K562 (cell line): ENCODE data around the gene UQCRHL. TPM values are rescaled to one million over a fixed set of nuclear protein-coding genes. Genes with fewer than 3 reads are reported as not detected.

ENCODE experiments used
- EP300 ChIP-seq: IDR thresholded peaks from 2 replicates; pipeline ENCODE4 v1.6.1; 2012; ENCODE audit warnings: low read length, improper control_type of control experiment
- FOXK1 ChIP-seq: sonication (generic); formaldehyde crosslinking; IDR thresholded peaks from 2 replicates; pipeline ENCODE4 v1.8.0; 2022; ENCODE audit warnings: missing genetic modification reagents, mild to moderate bottlenecking, borderline replicate concordance
- HSF4 ChIP-seq: fragments of 250-450 bp; sonication (Bioruptor Pico); IDR thresholded peaks from 2 replicates; pipeline ENCODE4 v2.1.2; 2022; ENCODE audit warnings: mild to moderate bottlenecking, moderate library complexity, borderline replicate concordance
- ILK ChIP-seq: fragments of 450-650 bp; IDR thresholded peaks from 2 replicates; pipeline ENCODE4 v1.6.1; 2016; ENCODE audit warnings: missing genetic modification characterization, low read depth, mild to moderate bottlenecking, missing compliant biosample characterization, moderate library complexity, borderline replicate concordance
- KLF6 ChIP-seq: fragments of 250-450 bp; sonication (Bioruptor Pico); IDR thresholded peaks from 2 replicates; pipeline ENCODE4 v1.4.0; 2020; ENCODE audit warnings: mild to moderate bottlenecking, moderate library complexity, borderline replicate concordance
- POLR2H ChIP-seq: IDR thresholded peaks from 2 replicates; pipeline ENCODE4 v1.6.1; 2016; ENCODE audit warnings: missing genetic modification characterization, low read depth, mild to moderate bottlenecking, control low read depth, missing compliant biosample characterization, moderate library complexity
- RBM15 ChIP-seq: fragments of 200-400 bp; formaldehyde crosslinking; IDR thresholded peaks from 2 replicates; pipeline ENCODE4 v1.6.1; 2018; ENCODE audit warnings: mild to moderate bottlenecking, low read length, moderate library complexity; ENCODE audit not compliant: insufficient read depth
- RFX5 ChIP-seq: IDR thresholded peaks from 2 replicates; pipeline ENCODE4 v1.6.1; 2011; ENCODE audit warnings: low read depth, mild to moderate bottlenecking, improper control_type of control experiment, low read length
- SRSF3 ChIP-seq: fragments of 200-400 bp; formaldehyde crosslinking; IDR thresholded peaks from 2 replicates; pipeline ENCODE4 v1.6.1; 2016; ENCODE audit warnings: mild to moderate bottlenecking, low read length, moderate library complexity; ENCODE audit not compliant: insufficient read depth
- TBP ChIP-seq: optimal IDR thresholded peaks from 2 replicates; pipeline ENCODE3; 2011; ENCODE audit warnings: low read depth, low read length, improper control_type of control experiment
- TGIF2 ChIP-seq: sonication (generic); formaldehyde crosslinking; IDR thresholded peaks from 2 replicates; pipeline ENCODE4 v1.8.1; 2022; ENCODE audit warnings: mild to moderate bottlenecking, missing genetic modification reagents, moderate library complexity
- ZNF121 ChIP-seq: sonication (generic); formaldehyde crosslinking; conservative IDR thresholded peaks from 2 replicates; pipeline ENCODE4 v1.8.0; 2022; ENCODE audit warnings: missing genetic modification reagents
- ZNF134 ChIP-seq: fragments of 250-450 bp; sonication (Bioruptor Pico); conservative IDR thresholded peaks from 2 replicates; pipeline ENCODE4 v1.4.0; 2020
- ZNF274 ChIP-seq: IDR thresholded peaks from 2 replicates; pipeline ENCODE4 v1.6.1; 2011; ENCODE audit warnings: low read depth, mild to moderate bottlenecking, low read length, moderate library complexity, borderline replicate concordance
- ZNF324 ChIP-seq: fragments of 250-450 bp; sonication (Bioruptor Pico); IDR thresholded peaks from 2 replicates; pipeline ENCODE4 v1.4.0; 2020; ENCODE audit warnings: mild to moderate bottlenecking
- ZNF444 ChIP-seq: fragments of 250-450 bp; sonication (Bioruptor Pico); IDR thresholded peaks from 2 replicates; pipeline ENCODE4 v1.4.0; 2020; ENCODE audit warnings: mild to moderate bottlenecking, moderate library complexity
- ZNF507 ChIP-seq: conservative IDR thresholded peaks from 2 replicates; pipeline ENCODE4 v1.6.1; 2017; ENCODE audit warnings: missing genetic modification characterization, missing compliant biosample characterization
- ZNF778 ChIP-seq: fragments of 450-650 bp; formaldehyde crosslinking; IDR thresholded peaks from 2 replicates; pipeline ENCODE4 v1.4.0; 2020; ENCODE audit warnings: mild to moderate bottlenecking, moderate library complexity
- polyA plus RNA-seq, 8 experiments: library from polyadenylated mRNA; depleted of rRNA in 4 of 8; stranded (reverse) in 5 of 8; unstranded in 3 of 8; fragments of >200 nt; fragmentation: Nextera tagmentation in 2 of 8; fragmentation: Illumina TruSeq in 1 of 8; extraction: Ambion mirVana in 2 of 8; extraction: Trizol in 1 of 8; gene quantifications; 2 replicates each; pipeline versions ENCODE4 v1.2.1 to v1.2.3, GENCODE V29; 2011 to 2014; ENCODE audit warnings: inconsistent platforms in 1 of 8, missing spikeins in 1 of 8
- total RNA-seq, 7 experiments: library from RNA; depleted of rRNA in 6 of 7; stranded (reverse); fragments of >200 nt in 6 of 7; fragmentation: Illumina TruSeq in 2 of 7; extraction: Trizol in 2 of 7; gene quantifications; 2 replicates each; pipeline versions ENCODE4 v1.2.1 to v1.2.3, GENCODE V29; 2011 to 2021; ENCODE audit warnings: low replicate concordance in 1 of 7
- TF ChIP-seq, protein P1 (sequence below): fragments of 250-450 bp; sonication (Bioruptor Pico); IDR thresholded peaks from 2 replicates; pipeline ENCODE4 v1.8.0; 2021; ENCODE audit warnings: borderline replicate concordance, mild to moderate bottlenecking, moderate library complexity; ENCODE audit not compliant: poor library complexity, severe bottlenecking
- TF ChIP-seq, protein P2 (sequence below): IDR thresholded peaks from 2 replicates; pipeline ENCODE4 v1.6.1; 2011; ENCODE audit not compliant: insufficient read length; ENCODE audit errors: extremely low read depth
- TF ChIP-seq, protein P3 (sequence below): fragments of 450-650 bp; IDR thresholded peaks from 2 replicates; pipeline ENCODE4 v1.6.1; 2017; ENCODE audit warnings: mild to moderate bottlenecking, moderate library complexity
- TF ChIP-seq, protein P4 (sequence below): fragments of 200-800 bp; sonication (Bioruptor generic); IDR thresholded peaks from 2 replicates; pipeline ENCODE4 v1.6.1; 2017; ENCODE audit warnings: missing genetic modification characterization, missing compliant biosample characterization
- TF ChIP-seq, protein P5 (sequence below): sonication (generic); formaldehyde crosslinking; IDR thresholded peaks from 2 replicates; pipeline ENCODE4 v1.8.0; 2022; ENCODE audit warnings: mild to moderate bottlenecking, missing genetic modification reagents

Gene UQCRHL
- total and polyA plus RNA-seq, 9 of the 15 experiments (the other 6 are each of a cell fraction or from before 2014, with no cell fraction given) = 5.1 to 41.3 (median 21.8) TPM

DNA sequence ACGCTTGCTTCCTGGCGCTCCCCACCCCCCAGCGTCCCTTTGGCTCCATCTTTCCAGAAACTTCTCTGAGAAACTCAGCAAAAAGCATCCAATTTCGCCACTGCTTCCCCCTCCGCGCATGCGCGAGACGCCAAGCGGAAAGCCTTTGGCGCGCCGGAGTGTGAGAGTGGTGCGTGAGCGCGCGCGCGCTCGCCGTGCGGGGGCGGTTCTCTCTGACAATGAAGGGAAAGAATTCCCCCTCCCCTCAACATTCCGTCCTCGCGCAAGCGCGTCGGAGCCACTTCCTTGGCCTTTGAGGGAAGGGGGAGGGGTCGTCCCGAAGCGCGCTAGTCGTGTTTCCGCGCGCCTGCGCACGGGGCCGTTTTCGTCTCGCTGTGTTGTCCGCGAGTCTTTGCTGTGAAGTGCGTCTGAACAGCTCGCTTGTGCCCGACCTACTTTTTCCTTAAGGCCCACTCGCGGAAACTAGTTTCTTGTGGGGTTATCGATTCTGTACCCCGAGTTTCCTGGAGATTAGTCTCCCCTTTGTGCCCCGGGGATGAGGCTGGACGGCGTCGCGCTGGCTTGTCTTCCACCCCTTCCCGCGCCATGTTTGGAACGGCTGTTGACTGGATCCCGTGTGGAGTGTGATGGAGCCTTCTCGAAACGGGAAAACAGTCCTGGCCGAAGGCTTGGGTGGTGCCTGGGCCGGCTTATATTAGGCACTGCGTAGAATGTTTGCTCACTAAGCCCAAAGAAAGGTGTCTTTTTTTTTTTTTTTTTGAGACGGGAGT is 28.5 kb upstream of the UQCRHL start (continued):
- TF ChIP-seq, protein P1, sequence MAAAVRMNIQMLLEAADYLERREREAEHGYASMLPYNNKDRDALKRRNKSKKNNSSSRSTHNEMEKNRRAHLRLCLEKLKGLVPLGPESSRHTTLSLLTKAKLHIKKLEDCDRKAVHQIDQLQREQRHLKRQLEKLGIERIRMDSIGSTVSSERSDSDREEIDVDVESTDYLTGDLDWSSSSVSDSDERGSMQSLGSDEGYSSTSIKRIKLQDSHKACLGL (CRISPR knock-in tag) = no peak
- no peak; the same call in 1 of the 2 replicates for TF ChIP-seq RFX5
- no peak for TF ChIP-seq FOXK1 (CRISPR knock-in tag)
- no peak for TF ChIP-seq TGIF2 (CRISPR knock-in tag)
- no peak for TF ChIP-seq ILK (tag)
- TF ChIP-seq ZNF134 (CRISPR knock-in tag) = no peak
- peak; percentile 33 for TF ChIP-seq EP300
- TF ChIP-seq POLR2H (tag) = peak; percentile 95
- TF ChIP-seq, protein P2, sequence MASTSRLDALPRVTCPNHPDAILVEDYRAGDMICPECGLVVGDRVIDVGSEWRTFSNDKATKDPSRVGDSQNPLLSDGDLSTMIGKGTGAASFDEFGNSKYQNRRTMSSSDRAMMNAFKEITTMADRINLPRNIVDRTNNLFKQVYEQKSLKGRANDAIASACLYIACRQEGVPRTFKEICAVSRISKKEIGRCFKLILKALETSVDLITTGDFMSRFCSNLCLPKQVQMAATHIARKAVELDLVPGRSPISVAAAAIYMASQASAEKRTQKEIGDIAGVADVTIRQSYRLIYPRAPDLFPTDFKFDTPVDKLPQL = no peak
- TF ChIP-seq, protein P3, sequence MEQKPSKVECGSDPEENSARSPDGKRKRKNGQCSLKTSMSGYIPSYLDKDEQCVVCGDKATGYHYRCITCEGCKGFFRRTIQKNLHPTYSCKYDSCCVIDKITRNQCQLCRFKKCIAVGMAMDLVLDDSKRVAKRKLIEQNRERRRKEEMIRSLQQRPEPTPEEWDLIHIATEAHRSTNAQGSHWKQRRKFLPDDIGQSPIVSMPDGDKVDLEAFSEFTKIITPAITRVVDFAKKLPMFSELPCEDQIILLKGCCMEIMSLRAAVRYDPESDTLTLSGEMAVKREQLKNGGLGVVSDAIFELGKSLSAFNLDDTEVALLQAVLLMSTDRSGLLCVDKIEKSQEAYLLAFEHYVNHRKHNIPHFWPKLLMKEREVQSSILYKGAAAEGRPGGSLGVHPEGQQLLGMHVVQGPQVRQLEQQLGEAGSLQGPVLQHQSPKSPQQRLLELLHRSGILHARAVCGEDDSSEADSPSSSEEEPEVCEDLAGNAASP = no peak
- TF ChIP-seq ZNF507 (tag) = no peak
- TF ChIP-seq, protein P4, sequence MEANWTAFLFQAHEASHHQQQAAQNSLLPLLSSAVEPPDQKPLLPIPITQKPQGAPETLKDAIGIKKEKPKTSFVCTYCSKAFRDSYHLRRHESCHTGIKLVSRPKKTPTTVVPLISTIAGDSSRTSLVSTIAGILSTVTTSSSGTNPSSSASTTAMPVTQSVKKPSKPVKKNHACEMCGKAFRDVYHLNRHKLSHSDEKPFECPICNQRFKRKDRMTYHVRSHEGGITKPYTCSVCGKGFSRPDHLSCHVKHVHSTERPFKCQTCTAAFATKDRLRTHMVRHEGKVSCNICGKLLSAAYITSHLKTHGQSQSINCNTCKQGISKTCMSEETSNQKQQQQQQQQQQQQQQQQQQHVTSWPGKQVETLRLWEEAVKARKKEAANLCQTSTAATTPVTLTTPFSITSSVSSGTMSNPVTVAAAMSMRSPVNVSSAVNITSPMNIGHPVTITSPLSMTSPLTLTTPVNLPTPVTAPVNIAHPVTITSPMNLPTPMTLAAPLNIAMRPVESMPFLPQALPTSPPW (CRISPR knock-in tag) = peak; percentile 94
- TF ChIP-seq RBM15 = no peak
- TF ChIP-seq, protein P5, sequence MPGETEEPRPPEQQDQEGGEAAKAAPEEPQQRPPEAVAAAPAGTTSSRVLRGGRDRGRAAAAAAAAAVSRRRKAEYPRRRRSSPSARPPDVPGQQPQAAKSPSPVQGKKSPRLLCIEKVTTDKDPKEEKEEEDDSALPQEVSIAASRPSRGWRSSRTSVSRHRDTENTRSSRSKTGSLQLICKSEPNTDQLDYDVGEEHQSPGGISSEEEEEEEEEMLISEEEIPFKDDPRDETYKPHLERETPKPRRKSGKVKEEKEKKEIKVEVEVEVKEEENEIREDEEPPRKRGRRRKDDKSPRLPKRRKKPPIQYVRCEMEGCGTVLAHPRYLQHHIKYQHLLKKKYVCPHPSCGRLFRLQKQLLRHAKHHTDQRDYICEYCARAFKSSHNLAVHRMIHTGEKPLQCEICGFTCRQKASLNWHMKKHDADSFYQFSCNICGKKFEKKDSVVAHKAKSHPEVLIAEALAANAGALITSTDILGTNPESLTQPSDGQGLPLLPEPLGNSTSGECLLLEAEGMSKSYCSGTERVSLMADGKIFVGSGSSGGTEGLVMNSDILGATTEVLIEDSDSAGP (CRISPR knock-in tag) = no peak
- peak; percentile 70; the same call in 1 of the 2 replicates for TF ChIP-seq ZNF444 (CRISPR knock-in tag)
- peak; percentile 87 for TF ChIP-seq TBP
- TF ChIP-seq ZNF274 = no peak
- TF ChIP-seq KLF6 (CRISPR knock-in tag) = no peak
- TF ChIP-seq ZNF121 (CRISPR knock-in tag) = peak; percentile 98
- TF ChIP-seq ZNF324 = no peak
- 0 out of 2 replicates have a peak, but pooled peaks have one; percentile 26 for TF ChIP-seq HSF4 (CRISPR knock-in tag)
- no peak for TF ChIP-seq ZNF778 (CRISPR knock-in tag)
- TF ChIP-seq SRSF3 = no peak
